GM19328 (cell line): ENCODE measurements around the gene TEPSIN.

Experiments
- ATAC-seq: cut with Tn5 transposase; IDR thresholded peaks from one replicate; pipeline ENCODE4 v1.9.1; 2021; ENCODE audit warnings: mild to moderate bottlenecking, moderate library complexity; ENCODE audit not compliant: unreplicated experiment

TEPSIN gene

DNA sequence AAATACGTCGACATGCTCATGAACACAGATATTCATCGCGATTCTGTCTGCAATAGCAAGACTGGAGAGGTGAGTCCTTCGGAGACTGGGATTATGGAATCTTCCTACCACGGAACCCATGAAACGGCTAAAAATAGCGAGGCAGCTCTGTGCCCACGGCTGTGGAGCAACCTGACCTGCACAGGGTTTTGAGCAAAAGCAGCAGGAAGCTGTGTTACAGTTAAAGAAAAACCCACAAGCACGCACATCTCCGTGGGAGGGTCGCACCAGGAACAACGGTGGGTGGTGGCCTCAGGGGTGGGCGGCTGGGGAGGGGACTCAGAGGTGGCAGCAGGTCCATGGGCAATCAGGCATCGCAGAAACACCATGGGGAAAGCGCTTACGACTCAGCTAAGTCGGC lies 31.4 kb upstream of the TEPSIN start:
- ATAC-seq: no peak

DNA sequence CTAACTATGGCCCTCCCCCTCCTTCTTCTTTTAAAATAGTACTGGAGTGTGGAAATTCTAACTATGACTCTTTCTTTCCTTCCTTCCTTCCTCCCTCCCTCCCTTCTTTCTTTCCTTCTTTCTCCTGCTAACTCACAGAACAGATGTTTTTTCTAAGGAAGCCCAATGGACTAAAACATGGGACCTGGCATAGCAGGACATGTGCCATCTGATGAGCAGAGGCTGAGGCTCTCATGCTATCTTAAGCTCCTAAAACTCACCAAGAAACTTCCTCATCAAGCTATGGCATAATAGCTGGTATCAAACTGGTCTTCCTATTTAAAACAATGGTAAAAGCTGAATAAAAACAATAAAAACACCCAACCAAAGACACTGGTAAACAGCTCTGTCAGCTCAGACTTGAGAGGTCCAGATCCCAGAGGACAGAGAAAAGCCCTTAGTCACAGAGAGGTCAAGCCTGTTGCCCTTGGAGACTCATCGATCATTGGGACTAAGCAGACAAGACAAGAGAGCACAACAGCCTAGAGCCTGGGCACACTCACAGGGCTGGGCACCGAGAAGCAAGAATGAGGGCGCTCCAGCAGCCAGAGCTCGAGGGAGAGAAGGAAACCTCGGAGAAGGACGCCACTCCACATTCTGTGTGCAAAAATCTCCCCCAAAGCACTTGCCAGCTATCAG lies 28.7 kb upstream of the TEPSIN start:
- no peak for ATAC-seq

DNA sequence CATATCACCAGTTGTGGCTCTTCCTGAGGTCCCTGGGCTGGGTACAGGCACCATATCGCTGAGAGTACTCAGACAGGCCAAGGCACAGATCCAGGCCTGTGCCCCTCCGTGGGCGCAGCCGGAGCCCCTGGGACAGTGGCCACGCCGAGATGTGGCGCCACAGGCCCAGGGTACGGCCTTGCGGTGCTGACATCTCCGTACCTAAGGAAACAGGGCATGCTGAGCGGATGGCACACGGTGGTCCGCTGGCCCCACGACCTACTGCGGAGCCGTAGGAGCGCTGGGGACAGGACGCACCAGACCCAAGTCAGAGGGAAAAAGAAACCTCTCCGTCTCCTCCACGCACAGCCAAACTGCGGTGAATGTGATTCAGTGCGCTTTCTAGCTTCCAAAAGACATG lies 26.7 kb upstream of the TEPSIN start:
- ATAC-seq: no peak

DNA sequence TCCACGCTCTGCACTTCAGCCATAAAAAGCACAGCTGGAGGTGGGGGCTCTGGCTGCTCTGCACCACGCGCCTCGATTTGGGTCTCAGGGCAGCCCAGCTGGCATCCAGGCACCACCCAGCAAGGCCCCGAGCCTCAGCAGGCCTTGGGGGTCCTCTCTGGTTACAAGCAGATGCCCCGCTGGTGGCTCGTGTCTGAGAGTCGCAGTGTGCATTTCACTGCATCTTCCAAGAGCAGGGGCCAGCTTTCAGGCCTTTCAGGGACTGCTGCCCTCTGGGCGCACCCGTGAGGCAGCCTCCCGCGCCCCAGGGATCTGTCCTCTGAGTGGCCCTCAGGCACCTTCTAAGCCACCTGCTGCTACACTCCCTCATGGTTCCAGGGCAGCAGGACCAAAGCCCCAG lies 25.8 kb upstream of the TEPSIN start:
- ATAC-seq: no peak

DNA sequence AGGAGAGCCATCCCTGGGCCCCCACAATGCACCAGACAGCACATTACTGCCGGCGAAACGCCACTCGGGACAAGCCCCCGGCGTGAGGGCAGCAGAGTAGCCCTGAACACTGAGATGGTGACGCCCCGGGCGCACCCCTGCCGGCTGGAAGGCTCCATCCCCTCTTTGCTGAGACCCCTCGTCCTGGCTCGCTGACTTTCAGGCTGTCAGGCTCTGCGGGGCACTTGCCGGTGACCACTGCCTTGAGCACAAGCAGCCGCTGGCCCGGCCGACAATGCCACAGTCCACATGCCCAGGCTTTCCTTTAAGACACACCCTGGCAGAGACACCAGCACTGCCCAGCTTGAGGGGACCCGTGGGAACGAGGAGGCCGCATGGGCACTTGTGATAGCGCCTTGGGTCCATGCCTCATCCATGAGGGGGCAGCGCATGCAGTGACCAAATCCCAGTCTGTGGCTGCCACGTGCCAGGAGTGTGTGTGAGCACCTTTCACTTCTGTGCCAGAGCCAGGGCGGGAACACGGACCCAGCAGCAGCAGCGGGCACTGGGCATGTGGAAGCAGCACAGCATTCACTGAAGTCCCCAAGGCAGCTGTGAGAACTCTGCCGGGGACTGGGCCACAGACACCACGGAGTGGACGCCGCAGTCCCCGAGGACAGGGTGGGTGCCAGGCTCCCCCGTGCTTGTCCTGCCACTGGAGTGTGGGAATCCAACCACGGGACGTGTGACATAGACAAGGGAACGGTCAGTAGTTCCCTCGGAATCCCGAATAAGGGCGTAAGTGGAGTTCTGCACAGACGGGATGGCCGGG lies 24.7 kb upstream of the TEPSIN start:
- no peak for ATAC-seq

DNA sequence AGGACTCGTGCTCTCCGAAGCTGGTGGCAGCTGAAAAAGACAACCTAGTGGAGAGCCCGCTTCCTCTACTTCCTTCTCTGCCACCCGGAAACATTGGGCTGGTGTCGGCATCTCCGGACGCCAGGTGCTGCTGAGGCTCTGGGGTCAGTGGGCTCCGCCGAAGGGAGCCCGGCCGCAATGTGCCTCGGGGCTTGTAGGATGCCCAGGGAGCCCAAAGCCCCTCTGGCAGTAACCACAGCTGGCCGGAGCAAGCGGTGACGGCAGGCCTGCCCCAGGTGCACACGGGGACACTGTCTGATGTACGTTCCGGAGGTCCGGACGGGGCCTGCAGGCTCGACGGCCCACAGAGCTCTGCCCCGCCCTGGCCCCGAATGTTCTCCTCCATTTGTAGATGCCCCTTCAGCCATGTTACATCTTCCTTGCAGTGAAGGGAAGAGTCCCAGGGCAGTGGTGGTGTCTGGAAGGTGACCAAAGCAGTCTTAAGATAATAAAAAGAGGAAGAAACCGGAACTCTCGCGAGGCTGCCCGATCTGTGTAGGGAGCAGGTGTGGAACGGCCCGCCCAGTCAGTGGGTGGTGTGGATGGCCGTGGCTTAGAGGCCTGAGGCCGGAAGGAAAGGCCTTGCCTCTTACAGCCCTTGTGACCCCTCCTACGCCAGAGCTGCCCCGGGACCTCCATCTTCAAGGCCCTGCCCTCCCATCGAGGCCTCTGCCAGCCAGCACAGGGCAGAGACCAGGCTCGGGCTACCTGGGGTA lies 22.9 kb upstream of the TEPSIN start:
- ATAC-seq: no peak

DNA sequence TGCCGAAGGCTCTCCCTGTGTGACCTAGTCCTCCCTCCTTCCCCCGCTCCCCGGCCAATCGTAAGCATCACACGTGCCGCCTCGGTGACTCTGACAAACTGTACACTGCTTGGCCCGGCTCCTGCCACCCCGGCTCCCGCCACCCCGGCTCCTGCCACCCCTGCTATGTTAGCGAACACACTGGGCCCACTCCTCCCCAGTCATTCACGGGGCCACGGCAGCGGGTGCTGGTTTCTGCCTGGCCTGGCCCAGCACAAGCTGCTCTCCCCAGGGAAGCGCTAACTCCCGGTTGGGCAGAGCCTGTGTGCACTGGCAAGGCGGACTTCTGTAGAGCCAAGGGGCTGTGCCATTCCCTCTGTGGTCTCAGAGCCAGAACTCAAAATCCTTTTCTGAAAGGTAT lies 22.2 kb upstream of the TEPSIN start:
- ATAC-seq: no peak

DNA sequence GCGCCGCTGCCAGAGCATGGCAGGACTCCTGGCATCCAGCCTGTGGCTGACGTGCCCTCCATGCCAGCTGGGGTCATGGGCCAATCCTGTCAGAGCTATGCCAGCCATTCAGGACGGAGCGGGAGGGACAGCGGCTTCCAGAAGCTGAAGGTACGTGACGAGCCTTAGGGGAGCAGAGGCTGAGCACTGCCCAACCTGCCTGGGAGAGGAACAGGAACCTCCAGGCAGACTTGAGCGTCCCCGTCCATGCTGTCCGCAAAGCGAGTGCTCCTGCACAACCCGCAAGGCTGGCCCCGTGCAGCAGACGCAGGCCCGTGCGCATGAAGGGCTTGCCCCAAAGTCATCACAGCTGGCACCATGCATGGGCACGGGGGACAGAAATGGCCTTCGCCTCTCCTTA lies 21.8 kb upstream of the TEPSIN start:
- ATAC-seq: no peak

DNA sequence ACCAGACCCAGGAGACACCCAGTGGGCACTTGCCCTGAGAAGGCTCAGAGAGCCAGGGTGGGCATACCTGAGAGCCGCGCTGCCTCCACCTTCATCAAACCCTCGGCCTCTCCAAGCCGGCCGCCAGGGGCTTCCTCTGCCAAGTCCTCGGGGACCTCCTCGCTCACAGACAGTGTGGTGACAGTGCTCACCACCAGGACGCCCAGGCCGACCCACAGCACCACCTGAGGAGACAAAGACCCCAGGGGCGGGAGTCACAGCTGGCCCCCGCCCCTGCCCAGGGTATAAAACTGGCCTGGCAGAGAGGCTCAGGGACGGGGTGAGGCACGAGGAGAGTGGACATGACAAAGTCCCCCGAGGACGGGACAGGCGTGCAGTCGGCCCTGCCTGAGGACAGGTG lies 21.3 kb upstream of the TEPSIN start:
- no peak for ATAC-seq

DNA sequence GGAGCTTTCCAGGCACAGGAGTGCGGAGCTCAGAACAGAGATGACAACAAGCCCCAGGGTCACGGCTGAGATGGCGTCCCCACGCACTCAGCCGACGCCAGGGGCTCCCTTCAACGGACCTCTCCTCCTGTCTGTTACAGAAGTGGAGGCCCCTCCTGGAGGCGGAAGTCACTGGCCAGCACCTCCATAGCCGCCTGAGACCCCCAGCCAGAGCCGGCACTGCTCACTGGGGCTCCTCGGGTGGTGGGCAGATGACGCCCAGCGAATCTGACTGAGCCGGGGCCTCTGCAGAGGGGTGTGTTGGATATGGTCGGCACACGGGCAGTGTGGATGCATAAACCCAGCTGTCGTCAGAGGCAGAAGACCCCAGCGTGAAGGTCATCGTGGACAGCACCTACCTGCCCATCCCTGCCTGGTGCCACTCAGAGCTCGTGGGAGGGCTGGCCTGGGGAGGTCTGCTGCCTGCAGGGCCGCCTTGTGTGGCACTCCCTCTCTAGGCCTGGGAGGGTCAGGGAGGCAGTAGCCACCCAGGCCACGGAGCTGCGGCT lies 20.3 kb upstream of the TEPSIN start:
- no peak for ATAC-seq

DNA sequence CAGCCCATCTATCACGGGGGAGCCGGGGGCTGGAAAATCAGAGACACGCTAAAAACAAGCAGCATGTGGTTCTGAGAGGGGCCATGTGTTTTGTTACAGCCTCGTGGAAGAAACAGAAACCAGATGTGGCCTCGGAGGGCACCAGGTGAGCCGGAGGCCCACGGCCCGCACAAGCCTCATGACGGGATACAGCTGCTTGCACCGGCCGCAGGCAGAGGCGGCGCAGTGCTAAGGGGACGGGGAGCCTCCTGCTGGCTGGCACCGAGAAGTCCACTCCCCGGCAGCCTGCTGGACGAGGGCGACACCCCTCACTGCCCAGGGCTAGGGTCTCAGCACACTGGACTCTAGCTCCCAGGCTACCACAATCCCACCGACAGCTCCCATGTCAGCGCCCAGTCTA lies 19.4 kb upstream of the TEPSIN start:
- ATAC-seq: no peak

DNA sequence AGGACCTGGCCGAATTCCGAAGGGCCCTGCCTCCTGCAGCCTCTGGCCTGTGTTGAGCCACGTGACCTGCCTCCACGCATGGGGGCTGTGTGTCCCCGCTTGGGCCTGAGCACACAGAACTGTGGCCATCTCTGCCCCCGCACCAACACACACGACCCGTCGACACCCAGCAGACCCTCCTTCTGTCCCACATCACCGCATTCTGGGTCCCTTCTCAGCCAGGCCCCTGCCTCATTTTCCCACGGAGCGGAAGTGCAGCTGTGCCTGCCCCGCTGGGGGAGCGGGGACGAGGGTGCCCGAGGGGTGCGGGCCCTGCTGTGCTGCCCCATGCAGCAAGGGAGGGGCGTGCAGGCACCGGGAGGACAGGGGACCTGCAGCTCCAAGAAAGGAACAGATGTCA lies 18.7 kb upstream of the TEPSIN start:
- no peak for ATAC-seq

DNA sequence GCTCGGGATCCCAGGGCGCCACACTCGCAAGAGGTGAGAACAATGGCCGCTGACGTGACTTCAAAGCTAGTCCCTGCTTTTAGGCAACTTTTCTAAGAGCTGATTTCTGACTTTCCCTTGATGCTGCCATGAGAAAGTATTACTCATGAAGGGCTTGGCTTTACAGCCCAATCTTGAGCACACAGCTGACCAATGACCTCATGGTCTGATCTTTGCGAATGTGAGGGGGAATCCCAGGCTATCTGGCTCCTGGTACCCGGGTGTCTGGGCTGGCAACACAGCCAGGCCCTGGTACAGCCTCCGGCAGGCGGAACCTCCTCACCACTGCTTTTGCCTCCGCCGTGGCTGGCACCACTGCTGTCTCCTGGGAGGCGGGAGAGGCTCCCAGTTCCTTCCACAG lies 17.8 kb upstream of the TEPSIN start:
- ATAC-seq: no peak

DNA sequence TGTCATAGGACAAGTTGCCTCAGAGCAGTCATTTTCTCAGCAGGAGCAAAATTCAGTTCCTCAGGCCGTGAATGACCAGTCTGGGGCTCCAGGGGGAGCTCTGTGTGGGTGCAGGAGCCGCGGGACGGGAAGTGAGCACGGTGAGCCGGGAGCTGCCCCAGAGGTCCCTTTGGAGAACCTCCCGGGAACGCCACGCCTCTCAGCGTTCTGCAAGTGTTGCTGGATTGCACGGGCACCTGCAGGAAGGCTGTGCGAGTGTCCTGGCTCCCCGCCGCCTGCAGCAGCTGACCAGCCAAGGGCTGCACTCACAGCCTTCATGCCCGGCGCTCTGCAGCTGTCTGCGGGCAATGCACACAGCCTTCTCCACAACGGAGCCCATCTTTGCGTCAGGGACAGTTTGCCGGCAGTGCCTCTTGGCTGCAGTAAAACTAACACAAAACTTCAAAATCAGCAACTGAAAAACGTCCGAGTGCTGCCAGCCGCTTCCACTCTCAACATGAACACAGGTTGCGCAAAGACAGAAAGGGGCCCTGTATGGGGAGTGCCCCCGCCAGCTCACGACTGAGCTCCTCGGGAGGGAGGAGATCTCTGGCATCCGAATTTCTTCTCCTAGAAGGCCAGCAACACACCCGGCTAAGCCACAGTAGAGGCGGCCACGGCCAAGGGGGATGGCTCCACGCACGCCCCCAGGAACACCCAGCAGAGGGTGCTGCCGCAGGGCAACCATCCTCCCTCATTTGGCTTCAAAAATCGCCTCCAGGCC lies 16.3 kb upstream of the TEPSIN start:
- ATAC-seq: no peak

DNA sequence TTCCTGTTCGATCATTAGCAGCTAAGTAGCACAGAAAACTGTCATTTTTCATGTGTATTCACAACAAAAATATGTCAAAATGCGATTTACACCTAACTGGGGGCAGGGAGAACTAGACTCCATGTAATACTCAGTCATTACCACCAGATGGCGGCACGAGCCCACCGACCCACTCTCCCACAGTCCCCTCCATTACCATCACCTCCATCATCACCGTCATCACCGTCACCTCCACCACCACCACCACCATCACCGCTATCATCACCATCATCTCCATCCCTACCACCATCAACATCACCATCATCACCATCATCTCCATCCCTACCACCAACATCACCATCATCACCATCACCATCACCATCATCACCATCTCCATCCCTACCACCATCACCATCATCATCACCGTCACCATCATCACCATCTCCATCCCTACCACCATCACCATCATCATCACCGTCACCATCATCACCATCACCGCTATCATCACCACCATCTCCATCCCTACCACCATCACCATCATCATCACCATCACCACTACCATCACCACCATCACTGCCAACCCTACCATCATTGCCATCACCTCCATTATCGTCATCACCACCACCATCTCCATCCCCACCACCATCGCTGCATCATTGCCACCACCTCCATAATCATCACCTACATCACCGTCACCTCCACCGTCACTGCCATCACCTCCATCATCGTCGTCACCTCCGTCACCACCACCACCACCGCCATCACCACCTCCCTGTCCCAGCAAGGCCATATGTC lies 14.7 kb upstream of the TEPSIN start:
- no peak for ATAC-seq

DNA sequence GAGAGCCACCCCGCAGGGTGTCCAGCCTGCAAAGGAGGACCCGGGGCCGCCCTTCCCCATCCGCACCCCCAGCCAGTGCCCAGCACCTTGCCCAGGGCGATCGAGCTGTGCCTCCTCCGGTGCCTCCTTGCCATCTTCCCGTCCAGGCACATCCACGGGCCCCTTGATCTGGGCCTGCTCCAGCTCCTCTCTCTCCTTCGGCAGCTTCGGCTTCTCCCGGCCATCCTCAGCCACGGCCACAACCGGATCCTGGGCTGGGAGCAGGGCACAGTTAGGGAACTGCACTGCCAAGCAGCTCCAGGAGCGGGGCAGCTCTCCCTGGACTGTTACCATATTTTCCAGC lies 14.1 kb upstream of the TEPSIN start:
- no peak for ATAC-seq

DNA sequence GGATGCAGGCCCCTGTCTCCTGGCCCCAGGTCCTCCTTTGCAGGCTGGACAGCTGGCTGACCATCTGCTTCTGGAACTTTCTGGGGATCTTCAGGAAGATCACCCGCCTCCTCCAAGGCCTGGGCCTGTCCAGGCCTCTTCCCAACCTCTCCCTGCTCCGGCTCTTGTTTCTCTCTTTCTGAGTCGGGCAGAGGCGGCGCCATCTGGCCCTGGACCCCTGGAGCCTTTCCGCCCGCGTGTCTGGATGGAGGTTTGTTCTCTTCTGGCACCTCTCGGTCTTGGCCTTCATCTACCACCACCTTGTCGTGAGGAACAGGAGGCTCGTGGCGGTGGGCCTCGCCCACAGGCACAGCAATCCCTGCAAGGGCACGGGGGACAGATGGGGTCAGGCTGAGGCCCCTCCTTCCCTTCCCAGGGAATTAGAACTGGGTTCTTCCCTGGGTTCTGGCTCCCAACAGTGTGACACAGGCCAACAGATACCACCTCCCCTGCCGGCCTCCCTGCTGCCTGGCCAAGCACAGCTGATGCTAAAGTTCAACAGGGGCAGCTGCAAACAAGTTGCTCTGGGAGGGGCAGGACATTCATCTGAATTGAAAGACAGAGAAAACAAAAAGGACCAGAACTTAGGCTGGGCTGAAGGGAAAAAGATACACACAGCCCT lies 13.6 kb upstream of the TEPSIN start:
- ATAC-seq: no peak

DNA sequence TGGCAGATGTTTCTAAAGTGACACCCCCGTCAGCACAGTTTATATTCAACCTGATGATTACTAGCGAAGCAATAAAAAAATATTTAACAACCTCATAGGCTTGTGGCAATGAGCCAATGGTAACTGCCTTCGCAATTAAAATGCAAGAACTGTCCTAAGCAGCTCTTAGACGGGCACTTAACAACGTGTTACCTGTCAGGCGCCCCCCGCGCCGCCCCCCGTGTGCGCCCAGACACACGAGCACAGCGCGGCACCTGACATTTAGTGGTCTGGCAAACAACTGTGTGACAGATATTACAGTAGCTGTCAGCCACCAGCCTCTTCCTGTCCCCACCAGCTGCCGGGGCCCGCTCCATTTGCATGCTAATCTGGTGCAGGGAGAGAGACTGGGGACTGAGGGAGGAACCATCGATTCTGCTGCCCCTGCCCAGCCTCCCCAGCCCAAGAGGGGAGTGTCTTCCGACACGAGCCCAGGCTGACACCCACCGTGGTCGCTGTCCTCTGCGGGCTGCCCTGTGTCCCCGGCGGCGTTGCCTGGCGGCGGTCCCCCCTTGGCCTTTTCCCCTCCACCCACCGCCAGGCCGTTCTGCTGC lies 12.9 kb upstream of the TEPSIN start:
- ATAC-seq: no peak

DNA sequence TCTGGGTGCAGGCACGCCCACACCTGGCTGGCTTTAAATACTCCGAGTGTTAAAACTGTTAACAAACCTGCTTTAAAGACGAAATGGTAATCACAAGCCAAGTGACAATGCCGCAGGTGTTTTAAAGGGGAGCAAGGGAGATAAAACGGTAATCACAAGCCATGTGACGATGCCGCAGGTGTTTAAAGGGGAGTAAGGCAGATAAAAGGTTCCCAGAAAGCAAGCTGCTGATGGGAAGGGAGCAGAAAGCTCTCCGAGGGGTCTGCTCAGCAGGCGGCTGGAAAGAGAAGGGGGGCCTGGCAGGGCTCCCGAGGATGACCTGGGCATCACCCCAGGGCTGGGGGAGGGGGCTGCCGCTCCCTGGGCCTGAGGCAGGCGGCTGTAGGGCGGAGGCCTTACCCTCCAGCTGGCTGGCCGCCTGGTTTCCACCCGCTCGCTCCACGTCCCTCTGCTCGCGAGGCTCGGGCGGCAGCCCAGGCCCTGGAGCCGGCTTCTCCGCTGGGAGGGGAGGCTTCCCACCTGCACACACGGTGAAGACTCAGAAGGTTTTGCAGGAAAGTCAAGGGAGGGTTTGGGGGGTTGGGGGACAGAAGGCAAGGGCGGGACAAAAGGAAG lies 12.3 kb upstream of the TEPSIN start:
- no peak for ATAC-seq
